Stimulated activated CD4-positive, alpha-beta T cell treated with anti-CD3 and anti-CD28 coated beads, Interleukin-1b, Interleukin-23, amount 100 ng/mL, for 48 hours (primary cell): ENCODE measurements around the gene ABCC5.

ENCODE experiments used
- DNase-seq: peaks from one replicate; pipeline ENCODE4 v3.0.0-alpha.2; 2020

Gene ABCC5

GRCh38 chr3:183918178-183918577 is 99.5 kb downstream of the ABCC5 start:
- DNase-seq, result no peak

DNA sequence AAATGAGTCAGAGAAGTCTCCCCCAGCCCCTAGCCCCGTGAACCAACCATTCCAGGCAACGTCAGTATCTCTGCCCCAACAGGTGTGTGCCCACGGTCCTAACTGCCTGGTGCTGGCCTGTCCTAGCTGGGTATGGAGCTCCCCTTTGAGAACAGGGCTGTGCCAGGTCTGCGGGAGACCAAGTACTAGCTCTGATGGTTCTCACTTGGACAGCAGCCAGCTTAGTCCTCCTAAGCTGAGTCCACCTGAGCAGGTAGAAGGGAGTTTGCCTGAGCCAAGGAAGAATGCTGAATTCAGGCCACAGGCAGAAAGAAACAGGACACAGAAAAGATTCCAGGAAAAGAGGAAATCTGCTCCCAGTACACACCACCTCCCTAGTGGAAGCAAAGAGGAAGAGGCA is 99.9 kb downstream of the ABCC5 start:
- no peak for DNase-seq

GRCh38 chr3:183914856-183915255 is 102.8 kb downstream of the ABCC5 start:
- no peak for DNase-seq

GRCh38 chr3:183913580-183913920 is 104.1 kb downstream of the ABCC5 start:
- DNase-seq, result no peak

DNA sequence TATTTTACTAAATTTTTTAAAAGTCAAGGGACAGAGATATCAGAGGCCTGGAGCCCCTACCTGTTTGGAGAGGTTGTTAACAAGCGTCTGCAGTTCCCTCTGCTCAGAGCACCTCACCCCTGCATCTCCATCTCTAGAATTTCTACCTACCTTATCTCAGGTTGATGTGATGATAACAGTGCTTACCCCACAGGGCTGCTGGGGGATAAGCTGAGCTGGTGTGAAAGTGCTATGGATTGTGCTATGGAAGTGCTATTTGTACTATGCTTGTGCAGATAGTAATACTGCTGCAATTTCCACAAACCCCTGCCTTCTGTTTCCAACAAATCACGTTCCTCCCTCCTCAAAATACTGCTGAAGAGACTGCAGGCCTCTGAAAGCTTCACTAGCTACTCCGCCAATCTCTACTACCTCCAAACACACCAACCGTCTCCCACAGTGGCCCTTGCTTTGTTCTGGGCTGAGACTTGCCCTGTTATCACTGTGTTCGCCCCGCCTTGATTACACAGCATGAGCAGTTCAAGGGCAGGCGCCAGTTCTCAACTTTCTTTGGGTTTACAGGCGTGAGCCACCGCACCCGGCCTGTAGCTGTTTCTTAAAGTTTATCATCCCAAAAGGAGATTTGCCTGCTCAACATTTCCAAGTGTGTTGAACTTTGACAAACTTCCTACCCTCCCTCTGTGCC is 104.6 kb downstream of the ABCC5 start:
- DNase-seq, result no peak

GRCh38 chr3:183911763-183912506 is 105.7 kb downstream of the ABCC5 start:
- DNase-seq, result no peak

DNA sequence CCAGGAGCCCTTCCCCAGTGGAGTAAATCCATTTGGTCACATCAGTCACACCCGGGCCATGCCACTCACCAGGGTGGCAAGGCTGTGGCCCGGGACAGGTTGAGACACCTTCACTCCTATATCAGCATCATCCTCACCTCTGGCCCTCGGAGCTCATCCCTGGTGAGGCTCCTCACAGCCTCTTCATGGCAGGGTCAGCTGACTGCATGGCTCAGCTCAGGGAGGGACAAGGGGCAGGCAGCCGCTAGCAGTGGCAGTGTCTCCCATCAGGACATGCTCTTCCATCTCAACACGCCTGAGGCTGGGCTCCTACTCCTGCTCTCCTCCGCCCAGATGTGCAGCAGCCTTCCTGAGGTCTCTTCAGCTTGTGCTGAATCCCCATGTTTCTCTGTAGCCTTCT is 106.6 kb downstream of the ABCC5 start:
- no peak for DNase-seq

- no peak for DNase-seq
These were observed 108.6 kb downstream of the ABCC5 start for GRCh38 chr3:183909030-183909600.

- DNase-seq, result no peak
These were observed 109.8 kb downstream of the ABCC5 start for GRCh38 chr3:183907911-183908331.

GRCh38 chr3:183907176-183907575 is 110.5 kb downstream of the ABCC5 start:
- no peak for DNase-seq

- DNase-seq, result no peak
These were observed 111.3 kb downstream of the ABCC5 start for GRCh38 chr3:183906234-183906921.

DNA sequence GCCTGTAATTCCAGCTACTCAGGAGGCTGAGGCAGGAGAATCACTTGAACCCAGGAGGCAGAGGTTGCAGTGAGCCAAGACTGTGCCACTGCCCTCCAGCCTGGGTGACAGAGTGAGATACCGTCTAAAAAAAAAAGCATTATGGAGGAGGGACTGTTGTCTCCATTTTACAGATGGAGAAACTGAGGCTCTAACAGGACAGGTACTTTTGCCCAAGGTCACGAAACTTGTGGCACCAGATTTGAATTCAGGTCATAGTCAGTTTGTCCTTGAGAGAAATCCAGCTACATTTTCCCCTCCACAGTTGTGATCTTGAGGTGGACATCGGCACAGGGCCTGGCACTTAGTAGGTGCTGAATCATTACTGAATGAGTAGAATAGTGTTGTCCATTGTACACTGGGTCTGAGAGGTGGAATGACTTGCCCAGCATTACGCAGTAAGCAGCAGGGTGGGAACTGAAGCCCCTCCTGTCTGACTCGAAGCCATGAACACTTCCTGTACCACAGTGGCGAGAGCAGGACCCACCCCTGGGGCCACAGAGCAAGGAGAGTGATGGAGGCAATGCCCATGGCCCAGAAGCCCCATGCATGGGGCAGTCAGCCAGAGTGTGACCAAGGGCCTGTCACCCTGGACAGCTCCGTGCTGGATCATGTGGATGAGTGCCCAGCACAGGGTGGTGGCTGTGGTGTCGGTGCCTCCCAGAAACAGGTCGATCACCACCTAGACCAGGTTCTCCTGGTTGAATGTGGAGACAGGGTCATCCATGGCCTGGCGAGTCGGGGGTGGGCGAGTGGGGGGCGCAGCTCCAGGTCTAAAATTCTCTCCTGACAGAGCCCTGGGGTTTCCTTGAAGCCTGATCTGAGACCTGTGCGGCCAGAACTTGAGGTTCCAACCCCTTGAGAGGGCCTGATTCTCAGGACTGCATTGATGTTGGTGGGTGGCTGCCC is 112.6 kb downstream of the ABCC5 start:
- no peak for DNase-seq

DNA sequence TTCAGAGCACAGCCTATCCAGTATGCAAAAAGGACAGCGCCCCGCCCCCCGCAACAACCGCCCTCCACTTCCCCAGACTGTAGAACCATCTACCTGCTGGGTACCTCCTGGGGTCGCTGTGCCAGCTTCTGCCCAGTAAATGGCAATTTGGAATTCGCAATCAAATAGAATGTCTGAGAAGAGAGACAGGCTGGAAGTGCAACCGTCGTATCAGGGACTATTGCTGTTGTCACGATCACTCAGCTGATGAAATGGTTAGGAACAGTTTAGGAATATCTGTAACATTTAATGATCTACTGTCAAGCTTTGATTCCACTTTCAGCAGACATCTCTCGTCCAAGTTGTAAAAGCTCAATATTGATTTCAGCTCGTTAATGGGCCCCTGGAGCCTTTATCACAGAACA is 119.7 kb downstream of the ABCC5 start:
- no peak for DNase-seq

- DNase-seq, result no peak
These were observed 120.1 kb downstream of the ABCC5 start for GRCh38 chr3:183897606-183898005.

GRCh38 chr3:183896610-183897009 is 121.1 kb downstream of the ABCC5 start:
- no peak for DNase-seq

GRCh38 chr3:183896184-183896583 is 121.5 kb downstream of the ABCC5 start:
- DNase-seq, result no peak

GRCh38 chr3:183895774-183896173 is 121.9 kb downstream of the ABCC5 start:
- no peak for DNase-seq

GRCh38 chr3:183895296-183895695 is 122.4 kb downstream of the ABCC5 start:
- DNase-seq, result no peak

GRCh38 chr3:183892610-183893214 is 125.0 kb downstream of the ABCC5 start:
- no peak for DNase-seq

DNA sequence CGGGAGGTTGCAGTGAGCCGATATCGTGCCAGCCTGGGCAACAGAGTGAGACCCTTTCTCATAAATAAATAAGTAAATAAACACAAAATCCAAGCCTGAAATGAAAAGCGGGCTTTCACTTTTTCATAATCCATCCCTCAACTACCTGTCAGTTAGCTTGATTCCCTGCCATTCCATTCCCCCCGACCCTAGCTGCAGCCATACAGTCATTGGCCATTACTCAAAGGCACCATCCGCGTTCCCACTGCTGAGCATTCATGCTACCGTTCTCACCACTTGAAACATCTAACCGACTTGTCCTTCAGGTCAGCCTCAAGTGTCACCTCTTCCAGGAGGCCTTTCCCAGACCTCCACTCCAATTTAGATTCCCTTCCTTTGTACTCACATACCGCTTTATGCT is 131.9 kb downstream of the ABCC5 start:
- no peak for DNase-seq

GRCh38 chr3:183884427-183885296 is 133.0 kb downstream of the ABCC5 start, which contains the start of gene PARL:
TSS of gene PARL (minus strand) at chr3:183884880. CDS start at chr3:183884846, 34 bp downstream.
- peak; percentile 94 for DNase-seq
